Forelimb muscle (tissue), 1 donor: ENCODE results near the gene TM9SF3. TPM values are rescaled to one million over a fixed set of nuclear protein-coding genes. Genes with fewer than 3 reads are reported as not detected.

Source experiments
- DNase-seq: peaks from one replicate; pipeline ENCODE4 v3.0.0-alpha.2; 2013; ENCODE audit warnings: low read depth
- polyA plus RNA-seq: library from polyadenylated mRNA; unstranded; fragments of 120-200 nt; gene quantifications from one replicate; pipeline ENCODE4 v1.2.1, GENCODE V29; 2013; ENCODE audit not compliant: insufficient read length

Gene TM9SF3
- polyA plus RNA-seq, result 76.7 TPM

DNA sequence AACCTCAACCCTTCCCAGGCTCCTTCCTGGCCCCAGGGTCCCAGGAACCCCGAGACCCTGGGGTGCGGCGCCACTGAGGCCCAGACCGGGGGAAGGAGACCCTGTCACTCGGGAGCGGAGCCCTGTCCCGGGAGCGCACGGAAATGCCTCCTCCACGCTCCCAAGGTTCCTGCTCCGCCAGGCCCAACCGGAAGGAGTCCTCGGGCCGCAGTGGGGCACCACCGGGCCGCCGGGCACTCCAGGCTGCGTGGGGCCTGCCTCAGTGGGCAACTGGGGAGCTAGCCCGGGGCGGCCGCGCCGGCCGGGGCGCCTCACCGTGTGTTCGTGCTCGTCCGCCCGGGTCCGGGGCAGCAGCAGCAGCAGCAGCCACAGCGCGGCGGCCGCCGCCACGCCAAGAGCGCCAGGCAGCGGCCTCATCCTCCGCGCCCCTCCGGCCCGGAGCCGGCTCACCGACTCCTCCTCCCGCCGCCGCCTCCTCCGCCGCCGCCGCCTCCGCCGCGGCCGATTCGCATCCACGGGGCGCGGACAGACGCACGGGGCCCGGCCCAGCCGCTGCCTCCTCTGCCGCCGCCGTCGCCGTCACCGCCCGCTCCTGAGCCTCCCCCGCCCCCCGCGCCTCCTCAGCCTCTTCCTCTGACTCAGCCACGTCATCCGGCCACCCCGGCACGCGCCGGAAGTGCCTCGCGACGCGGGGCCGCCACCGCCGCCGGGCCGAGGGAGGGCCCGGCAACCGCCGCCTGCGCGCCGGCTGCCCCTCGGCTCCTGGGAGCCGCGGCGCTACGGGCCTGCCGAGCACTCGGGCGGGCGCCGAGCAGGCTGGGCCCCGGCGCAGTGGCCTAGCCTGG is at the start of gene TM9SF3:
Gene TM9SF3 (minus strand): TSS at position 594 of the 845 bp plus-strand sequence. CDS start 177 bp downstream, at position 417.
- peak; percentile 56 for DNase-seq

DNA sequence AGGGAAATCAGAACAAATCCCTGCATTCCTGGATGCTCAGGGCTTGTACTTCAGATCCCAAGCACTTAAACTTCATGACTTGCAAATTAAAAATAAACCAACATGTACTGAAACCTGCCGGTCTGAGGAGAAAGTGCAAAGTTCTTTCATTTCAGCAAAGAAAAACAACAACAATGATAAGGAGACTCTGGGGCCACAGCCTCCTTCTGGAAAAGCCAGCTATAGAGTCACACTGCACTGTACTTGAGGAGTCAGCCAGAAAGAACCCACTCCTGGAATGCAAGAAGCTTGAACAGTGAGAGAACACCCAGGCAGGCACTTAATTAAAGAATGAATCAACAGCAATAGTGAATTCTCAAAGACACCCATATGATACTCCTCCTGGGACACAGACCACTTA is 49.7 kb upstream of the TM9SF3 start:
- no peak for DNase-seq

GRCh38 chr10:96632974-96633710 is 46.3 kb upstream of the TM9SF3 start:
- no peak for DNase-seq

DNA sequence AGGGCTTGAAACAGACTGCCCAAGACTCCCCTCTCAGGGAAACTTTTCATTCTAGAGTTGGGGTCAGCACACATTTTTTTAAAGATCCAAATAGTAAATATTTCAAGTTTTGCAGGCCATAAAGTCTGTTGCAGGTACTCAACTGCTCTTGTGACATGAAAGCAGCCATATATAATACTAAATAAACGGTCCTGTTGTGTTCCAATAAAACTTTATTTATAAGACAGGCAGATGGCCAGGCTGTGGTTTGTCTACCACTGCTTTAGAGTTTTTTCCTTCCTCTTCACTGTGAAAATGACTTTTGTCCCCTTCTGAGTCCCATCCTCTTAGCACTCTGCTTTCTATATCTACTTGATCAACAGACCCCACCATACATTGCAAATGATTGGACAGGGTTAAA is 40.5 kb upstream of the TM9SF3 start:
- DNase-seq, result no peak

DNA sequence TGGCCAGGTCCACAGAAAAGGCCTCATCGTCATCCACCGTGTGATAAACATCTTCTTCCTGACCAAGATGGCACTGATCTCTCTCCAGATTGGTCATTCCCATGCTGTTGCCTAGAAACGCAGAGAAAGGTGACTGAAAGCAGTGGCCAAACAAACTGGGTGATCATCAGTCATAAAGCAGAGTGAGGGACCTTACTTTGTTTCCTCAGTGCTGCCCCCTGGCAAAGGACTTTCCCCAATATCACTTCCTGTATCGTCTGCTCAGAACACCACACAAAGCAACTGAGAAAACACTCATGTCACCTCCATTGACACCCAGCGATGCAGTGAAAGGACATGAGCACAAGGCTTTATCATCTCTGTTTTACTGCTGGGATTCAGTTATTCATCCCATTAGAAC is 40.0 kb upstream of the TM9SF3 start:
- no peak for DNase-seq

DNA sequence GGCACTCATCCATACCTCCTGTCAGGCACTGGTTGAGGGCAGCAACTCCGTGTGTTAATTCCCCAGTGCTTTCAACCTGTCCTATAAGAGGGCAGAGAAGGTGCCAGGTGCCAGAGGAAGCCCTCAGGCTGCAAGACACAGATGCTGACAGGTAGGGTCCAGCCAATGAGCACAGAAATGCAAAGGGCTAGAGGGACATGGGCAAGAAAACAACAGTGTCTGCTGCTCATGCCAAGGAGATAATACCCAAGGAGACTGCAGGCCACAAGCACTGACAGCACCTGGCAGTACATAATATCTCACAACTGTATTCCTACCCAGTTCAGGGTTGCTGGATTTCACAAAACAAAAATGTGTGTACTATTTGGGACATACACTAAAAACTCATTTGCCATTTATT is 38.4 kb upstream of the TM9SF3 start:
- no peak for DNase-seq

GRCh38 chr10:96622013-96622787 is 35.4 kb upstream of the TM9SF3 start:
- DNase-seq, result no peak

- no peak for DNase-seq
These were observed 33.3 kb upstream of the TM9SF3 start for GRCh38 chr10:96619796-96620773.

DNA sequence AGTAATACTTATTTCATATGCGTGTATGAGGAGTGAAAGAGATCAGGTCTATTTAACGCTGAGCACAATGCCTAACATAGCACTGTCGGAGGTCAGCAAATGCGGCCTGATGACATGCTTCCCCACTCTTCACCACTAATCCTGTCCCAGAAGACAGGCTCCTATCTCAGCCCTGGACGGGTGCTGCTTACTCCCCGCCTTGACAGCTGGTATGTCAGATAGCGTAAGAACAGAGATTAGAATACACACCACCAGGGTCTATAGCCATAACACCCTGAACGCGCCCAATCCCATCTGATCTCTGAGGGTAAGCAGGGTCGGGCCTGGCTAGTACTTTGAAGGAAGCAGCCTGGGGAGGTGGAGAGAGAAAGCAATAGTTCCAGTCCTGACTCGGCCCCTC is 32.3 kb upstream of the TM9SF3 start:
- no peak for DNase-seq

DNA sequence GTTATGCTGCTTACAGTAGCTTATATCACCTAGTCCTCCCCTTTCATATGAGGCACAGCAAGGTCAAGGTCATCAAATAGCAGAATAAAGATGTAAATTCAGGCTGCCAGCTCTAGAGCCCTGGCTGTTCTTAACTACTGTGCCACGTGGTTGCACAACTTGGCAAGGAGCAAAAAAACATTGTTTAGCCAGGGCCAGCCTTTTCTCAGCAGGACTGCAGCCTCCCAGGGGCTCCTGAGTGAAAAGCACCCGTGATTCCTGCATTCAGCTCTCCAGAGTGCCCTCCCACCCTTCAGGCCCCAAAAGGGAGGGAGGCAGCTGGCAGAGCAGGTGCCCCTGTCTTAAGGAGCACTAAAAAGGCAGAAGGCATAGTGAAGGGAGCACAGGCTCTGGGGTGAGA is 31.8 kb upstream of the TM9SF3 start:
- DNase-seq, result no peak

GRCh38 chr10:96616961-96617360 is 30.1 kb upstream of the TM9SF3 start:
- no peak for DNase-seq

DNA sequence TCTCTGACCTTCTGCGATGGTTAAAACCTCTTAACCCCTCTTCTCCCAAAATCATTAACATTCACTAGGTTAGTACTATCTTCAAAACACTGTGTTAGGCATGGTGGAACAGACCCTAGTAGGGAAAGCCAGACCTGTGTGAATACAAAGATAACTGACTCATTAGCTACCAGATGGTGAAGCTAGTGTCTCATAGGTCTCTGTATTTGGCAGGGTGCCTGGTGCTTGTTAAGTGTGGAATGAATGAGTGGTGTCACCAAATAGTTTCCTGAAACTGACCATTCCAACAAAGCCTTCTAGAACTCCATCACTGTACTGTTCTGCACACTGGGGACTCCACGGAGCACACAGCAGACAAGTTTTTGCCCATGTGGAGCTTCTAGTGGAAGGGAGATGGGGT is 27.7 kb upstream of the TM9SF3 start:
- DNase-seq, result no peak

GRCh38 chr10:96613576-96613975 is 26.8 kb upstream of the TM9SF3 start:
- DNase-seq, result no peak

GRCh38 chr10:96612055-96612830 is 25.4 kb upstream of the TM9SF3 start:
- no peak for DNase-seq

- DNase-seq, result no peak
These were observed 24.0 kb upstream of the TM9SF3 start for GRCh38 chr10:96610817-96611216.

DNA sequence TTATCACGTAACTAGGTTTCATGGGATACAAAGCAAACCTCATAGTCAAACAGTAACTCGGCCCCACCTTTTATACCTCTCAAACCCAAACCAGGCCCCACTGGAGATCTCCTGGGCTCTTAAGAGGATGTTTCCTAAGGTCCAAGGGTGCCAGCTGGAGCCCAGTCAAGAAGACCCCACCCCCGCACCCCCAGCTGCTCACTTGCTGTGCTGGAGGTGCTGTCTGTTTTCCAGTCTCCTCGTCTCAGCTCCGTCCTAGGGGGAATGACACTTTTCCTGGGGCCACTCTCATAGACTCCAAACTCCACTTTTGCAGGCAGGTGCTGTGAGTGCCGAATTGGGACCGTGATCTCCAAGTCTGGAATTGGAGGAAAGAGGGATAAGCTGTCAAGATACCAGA is 22.7 kb upstream of the TM9SF3 start:
- DNase-seq, result no peak

GRCh38 chr10:96608805-96609204 is 22.0 kb upstream of the TM9SF3 start:
- no peak for DNase-seq

GRCh38 chr10:96608262-96608661 is 21.4 kb upstream of the TM9SF3 start:
- no peak for DNase-seq

- DNase-seq, result no peak
These were observed 20.1 kb upstream of the TM9SF3 start for GRCh38 chr10:96606946-96607345.

DNA sequence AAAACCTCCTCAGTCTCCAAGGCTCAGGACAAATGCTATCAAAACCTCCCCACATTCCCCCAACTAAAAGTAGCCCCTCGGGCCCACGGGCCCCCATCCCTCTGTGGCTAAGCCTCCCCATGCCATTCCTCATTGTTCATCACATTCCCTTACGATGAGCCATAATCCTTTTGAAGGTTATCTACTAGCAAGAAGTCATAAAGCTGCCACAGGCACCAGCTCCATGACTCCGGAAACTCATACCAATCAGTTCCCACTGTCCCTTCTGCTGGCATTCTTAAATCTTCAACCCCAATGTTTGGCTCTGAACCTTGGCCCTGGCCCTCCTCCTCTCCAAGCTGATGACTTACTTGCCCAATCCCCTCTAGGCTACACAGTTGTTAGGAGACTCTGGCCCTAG is 19.4 kb upstream of the TM9SF3 start:
- DNase-seq, result no peak
